NCI-H510A treated with DMSO at 0.1 percent for 48 hours (cell line): ENCODE measurements around the gene MEX3D.
"Not testable (repeated sequence)": the region's sequence is repeated elsewhere in the genome, so short reads cannot be mapped to it uniquely, and the experiment has no call there.

Experiments
- DNase-seq: peaks from one replicate; lab custom pipeline; 2025; lab: John Stamatoyannopoulos, UW

The MEX3D gene

DNA sequence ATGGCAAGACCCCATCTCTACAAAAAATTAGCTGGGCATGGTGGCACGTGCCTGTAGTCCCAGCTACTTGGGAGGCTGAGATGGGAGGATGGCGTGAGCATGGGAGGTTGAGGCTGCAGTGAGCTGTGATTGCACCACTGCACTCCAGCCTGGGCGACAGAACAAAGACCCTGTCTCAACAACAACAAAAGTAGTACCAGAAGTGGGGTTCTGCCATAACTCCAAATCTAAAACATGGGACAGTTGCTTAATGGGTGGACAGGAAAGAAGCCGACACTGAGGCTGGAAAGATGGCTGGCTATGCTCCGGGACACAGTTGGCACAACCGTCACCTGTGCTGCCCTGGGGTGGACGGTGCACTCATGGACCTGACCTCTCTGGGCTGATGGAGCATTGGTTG, 32.4 kb downstream of the MEX3D start:
- DNase-seq: not testable (repeated sequence)

GRCh38 chr19:1534972-1535371, 33.2 kb downstream of the MEX3D start:
- no peak for DNase-seq

DNA sequence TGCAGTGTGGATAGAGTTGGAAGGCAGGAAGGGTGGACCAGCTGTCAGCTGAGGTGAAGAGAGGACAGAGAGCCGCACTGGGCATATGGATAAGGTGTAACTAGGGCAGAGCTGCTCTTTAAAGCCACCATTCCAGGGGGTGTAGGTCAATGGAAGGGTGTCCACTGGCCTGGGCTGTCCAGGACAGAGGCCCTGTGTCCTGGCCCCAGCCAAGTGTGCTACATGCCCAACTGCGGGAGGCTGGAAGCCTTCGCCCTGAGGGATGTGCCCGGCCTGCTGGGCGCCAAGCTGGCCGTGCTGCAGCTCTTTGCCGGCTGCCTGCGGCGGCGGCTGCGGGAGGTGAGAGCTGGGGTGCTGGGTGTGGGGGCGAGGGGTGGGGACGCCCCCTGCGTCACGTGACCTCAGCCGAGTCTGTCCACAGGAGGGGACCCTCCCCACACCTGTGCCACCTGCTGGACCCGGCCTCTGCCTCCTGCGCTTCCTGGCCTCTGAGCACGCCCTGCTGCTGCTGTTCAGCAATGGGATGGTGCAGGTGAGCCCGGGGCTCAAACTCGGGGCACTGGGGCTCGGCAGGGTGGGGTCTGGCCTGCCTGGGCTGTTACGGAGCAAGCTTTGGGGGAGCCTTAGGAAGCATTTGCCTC, 34.5 kb downstream of the MEX3D start:
- no peak for DNase-seq

DNA sequence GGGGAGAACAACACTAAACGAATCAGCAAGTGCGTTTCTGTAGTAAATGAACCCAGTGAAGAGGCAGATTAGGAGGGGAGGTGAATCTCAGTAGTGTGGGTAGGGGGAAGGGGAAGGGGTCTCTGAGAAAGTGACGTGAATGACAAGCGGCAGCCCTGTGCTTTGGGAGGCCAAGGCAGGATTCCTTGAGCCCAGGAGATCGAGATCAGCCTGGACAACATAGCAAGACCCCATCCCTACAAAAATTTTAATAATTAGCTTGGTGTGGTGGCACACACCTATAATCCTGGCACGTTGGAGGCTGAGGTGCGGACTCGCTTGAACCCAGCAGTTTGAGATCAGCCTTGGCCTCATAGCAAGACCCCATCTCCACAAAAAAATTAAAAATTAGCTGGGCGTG, 36.1 kb downstream of the MEX3D start:
- no peak for DNase-seq

GRCh38 chr19:1531587-1531986, 36.5 kb downstream of the MEX3D start:
- no peak for DNase-seq

- DNase-seq: not testable (repeated sequence)
Observed at GRCh38 chr19:1530856-1531255, 37.3 kb downstream of the MEX3D start.

DNA sequence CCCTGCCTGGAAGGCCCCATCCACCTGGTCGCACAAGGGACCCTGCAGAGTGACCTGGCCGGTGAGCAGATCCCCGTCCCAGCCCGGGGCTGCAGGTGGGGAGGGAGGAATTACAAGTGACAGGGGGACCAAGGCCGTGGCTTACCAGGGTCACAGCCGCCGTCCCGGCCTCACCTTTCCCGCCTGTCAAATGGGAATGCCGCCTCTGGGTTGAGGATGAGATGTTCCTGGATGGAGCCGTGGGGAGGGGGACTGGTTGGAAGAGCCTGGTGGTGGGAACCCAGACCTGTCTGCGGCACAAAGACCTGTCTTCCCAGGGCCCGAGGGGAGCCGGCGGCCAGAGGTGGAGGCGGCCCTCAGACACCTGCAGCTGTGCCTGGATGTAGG, 38.7 kb downstream of the MEX3D start:
- no peak for DNase-seq

DNA sequence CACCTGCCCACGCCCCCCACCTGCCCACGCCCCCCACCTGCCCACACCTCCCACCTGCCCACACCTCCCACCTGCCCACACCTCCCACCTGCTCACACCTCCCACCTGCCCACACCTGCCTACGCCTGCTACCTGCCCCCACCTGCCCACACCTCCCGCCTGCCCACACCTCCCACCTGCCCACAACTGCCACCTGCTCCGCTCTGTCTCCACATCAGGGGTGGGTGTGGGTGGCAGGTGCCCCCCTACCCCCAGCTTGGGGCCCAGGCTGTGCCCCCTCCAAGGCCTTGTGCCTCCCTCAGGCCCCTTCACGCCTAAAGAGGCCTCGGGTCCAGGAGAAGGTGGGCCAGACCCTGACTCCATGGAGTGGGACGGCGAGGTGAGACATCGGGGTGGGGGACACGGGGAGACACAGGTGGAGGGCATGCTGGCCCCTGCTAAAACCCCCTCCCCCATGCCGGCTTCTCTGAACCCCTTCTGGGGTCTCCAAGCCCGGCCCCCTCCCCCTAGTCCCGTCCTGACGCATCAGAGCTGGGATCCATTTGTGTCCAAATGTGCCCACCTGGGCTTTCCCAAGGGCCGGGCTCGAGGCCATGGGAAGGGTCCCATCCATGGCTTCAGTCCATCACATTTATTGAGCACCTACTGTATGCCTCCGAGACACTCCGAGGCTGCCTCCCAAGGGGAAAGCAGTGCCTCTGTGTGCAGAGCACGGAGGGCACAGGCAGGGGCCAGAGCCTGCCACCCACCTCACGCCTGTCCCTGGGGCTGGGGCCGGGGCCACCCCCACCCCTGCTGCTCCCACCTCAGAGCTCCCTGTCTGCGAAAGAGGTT, 39.3 kb downstream of the MEX3D start:
- DNase-seq: no peak

- no peak for DNase-seq
Observed at GRCh38 chr19:1527650-1528309, 40.3 kb downstream of the MEX3D start.

GRCh38 chr19:1526979-1527649, 41.0 kb downstream of the MEX3D start:
- DNase-seq: no peak

DNA sequence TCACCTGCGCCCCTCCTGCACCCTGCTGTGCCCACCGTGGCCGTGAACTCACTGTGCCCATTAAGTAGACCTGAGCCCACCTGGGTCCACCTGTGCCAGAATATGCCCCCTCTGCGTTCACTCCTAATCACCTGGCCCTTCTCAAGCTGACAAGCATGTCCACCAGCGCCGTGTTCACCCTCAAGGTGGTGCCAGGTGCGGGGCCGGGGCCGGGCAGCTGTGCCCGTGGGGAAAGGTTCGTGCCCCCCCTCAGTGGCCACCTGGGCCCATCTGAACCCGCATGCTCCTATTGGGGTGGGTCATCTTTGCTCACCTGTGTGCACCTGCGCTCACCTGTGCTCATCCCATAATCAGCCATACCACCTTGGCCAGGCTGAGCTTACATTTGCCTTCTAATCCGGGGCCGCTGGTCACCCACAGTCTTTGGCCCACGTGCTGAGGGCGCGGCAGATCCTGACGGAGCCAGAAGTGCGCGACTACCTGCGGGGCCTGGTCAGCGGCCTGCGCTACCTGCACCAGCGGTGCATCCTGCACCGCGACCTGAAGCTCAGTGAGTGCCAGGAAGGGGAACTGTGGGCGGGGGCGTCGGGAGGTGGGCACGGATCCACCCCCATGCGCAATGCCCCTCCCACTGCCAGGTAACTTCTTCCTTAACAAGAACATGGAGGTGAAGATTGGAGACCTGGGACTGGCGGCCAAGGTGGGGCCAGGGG, 41.9 kb downstream of the MEX3D start:
- DNase-seq: no peak

GRCh38 chr19:1525343-1525742, 42.8 kb downstream of the MEX3D start:
- no peak for DNase-seq

DNA sequence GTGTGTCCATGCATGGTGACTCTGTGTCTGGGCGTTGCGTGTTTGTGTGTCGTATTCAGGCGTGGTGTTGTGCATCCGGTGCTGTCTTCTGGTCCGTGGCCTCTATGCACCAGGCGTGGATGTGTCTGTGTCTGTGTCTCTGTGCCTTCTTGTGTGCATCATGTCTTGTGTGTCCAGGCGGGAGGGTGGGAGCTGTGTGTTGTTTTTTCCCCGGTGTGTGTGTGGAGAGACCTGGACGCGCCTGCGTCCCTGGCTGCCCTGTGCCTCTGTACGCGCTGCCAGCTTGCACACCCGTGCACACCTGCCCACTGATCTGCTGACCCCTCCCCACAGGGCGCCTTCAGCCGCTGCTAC, 43.2 kb downstream of the MEX3D start:
- no peak for DNase-seq

GRCh38 chr19:1524287-1524971, 43.7 kb downstream of the MEX3D start:
- DNase-seq: no peak

DNA sequence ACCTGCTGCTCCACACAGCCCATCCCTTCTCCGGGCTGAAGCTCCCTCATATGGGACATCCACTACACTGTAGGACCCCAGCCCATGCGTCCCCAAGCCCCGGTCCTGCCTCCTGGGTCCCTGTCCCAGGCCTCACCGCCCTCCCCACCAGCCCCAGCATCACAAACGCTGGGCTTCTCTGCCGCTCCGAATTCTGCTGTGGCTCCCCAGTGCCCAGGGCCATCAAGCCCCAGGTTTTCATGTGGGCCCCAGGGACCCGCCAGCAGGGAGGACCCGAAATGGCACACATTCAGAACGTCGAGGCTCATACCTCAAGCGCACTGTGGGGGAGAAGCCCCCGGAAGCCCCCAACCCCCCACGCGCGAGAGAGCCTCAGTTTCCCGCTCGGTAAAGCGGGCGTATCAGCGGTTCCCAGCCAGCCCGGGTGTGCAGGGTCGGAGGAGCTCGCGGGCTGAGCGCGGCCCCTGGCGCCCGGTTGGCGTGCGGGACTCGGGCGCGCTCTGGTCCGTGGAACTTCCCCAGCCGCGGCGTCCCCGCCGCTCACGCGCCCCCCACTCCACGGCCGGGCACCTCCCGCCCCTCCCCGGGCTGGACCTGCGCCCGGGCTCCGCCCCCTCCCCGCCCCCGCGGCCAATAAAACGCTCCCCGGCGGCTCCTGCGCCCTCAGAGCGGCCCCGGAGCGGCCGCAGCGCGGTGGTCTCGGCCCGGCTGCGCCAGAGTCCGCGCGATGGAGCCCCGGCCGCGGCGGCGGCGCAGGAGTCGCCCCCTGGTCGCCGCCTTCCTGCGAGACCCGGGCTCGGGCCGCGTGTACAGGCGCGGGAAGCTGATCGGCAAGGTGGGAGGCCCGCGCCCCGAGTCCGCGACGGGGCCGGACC, 44.5 kb downstream of the MEX3D start, which contains the start of gene PLK5:
Gene PLK5, plus strand, starts transcription at position 666 of the 875 bp plus-strand sequence. CDS start 2,920 bp downstream, outside the sequence.
- no peak for DNase-seq

DNA sequence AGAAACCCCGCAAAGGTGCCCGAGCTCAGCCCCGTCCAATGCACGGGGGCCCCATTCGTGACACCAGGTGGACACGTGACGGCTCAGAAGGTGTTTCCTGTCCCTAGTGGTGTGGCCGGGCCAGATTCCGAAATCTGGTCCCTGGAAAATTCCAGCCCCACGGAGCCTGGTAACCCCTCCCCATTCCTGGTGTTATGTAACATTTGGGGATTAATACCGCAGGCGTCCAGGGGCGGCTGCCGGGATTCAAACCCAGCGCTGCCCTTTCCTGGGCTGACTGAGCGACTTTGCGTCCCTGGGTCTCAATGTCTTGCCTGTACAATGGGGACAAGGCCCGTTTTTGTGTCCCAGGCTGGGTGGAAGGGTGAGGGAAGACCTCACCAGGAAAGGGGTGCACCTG, 45.3 kb downstream of the MEX3D start:
- no peak for DNase-seq

- no peak for DNase-seq
Observed at GRCh38 chr19:1522061-1522460, 46.1 kb downstream of the MEX3D start.

GRCh38 chr19:1521636-1522035, 46.5 kb downstream of the MEX3D start:
- no peak for DNase-seq

- no peak for DNase-seq
Observed at GRCh38 chr19:1520203-1520780, 47.8 kb downstream of the MEX3D start.

GRCh38 chr19:1519802-1520201, 48.3 kb downstream of the MEX3D start:
- DNase-seq: not testable (repeated sequence)
